ENCODE data around the gene VWA1. TPM values are rescaled to one million over a fixed set of nuclear protein-coding genes. Genes with fewer than 3 reads are reported as not detected.
"Not testable (repeated sequence)": the region's sequence is repeated elsewhere in the genome, so short reads cannot be mapped to it uniquely, and the experiment has no call there.

Gene VWA1
- polyA plus RNA-seq, 4 donors, result 20.7 to 79.4 (median 48.5) TPM

- no peak for DNase-seq (ENCODE audit: low read depth in 4 of 4, low spot score in 3 of 4)
These were observed 14.2 kb upstream of the VWA1 start, which contains the start of gene ANKRD65 for GRCh38 chr1:1421147-1421906. ANKRD65 (minus strand) TSS chr1:1421276; CDS start chr1:1421005, 271 bp downstream.

GRCh38 chr1:1421907-1422464 is 13.5 kb upstream of the VWA1 start:
- no peak for DNase-seq (ENCODE audit: low read depth in 4 of 4, low spot score in 3 of 4)

GRCh38 chr1:1422465-1423244 is 12.8 kb upstream of the VWA1 start:
- no peak for DNase-seq (ENCODE audit: low read depth in 4 of 4, low spot score in 3 of 4)

- DNase-seq (ENCODE audit: low read depth in 4 of 4, low spot score in 3 of 4), result no peak
These were observed 12.3 kb upstream of the VWA1 start for GRCh38 chr1:1423245-1423597.

GRCh38 chr1:1424707-1425106 is 10.8 kb upstream of the VWA1 start:
- DNase-seq (ENCODE audit: low read depth in 4 of 4, low spot score in 3 of 4), result no peak

GRCh38 chr1:1425426-1425752 is 10.1 kb upstream of the VWA1 start:
- DNase-seq (ENCODE audit: low read depth in 4 of 4, low spot score in 3 of 4), result no peak

GRCh38 chr1:1425753-1426495 is 9.6 kb upstream of the VWA1 start:
- no peak for DNase-seq (ENCODE audit: low read depth in 4 of 4, low spot score in 3 of 4)

- no peak for DNase-seq (ENCODE audit: low read depth in 4 of 4, low spot score in 3 of 4)
These were observed 8.9 kb upstream of the VWA1 start for GRCh38 chr1:1426496-1427105.

GRCh38 chr1:1427106-1427819 is 8.2 kb upstream of the VWA1 start:
- DNase-seq (ENCODE audit: low read depth in 4 of 4, low spot score in 3 of 4), result no peak

- no peak for DNase-seq (ENCODE audit: low read depth in 4 of 4, low spot score in 3 of 4)
These were observed 7.7 kb upstream of the VWA1 start for GRCh38 chr1:1427820-1428148.

- DNase-seq (ENCODE audit: low read depth in 4 of 4, low spot score in 3 of 4), result no peak
These were observed 7.3 kb upstream of the VWA1 start for GRCh38 chr1:1428174-1428573.

- not testable (repeated sequence) for DNase-seq (ENCODE audit: low read depth in 4 of 4, low spot score in 3 of 4)
These were observed 6.5 kb upstream of the VWA1 start for GRCh38 chr1:1428967-1429366.

- DNase-seq (ENCODE audit: low read depth in 4 of 4, low spot score in 3 of 4), result no peak
These were observed 5.8 kb upstream of the VWA1 start for GRCh38 chr1:1429671-1430073.

- DNase-seq (ENCODE audit: low read depth in 4 of 4, low spot score in 3 of 4), result no peak
These were observed 5.1 kb upstream of the VWA1 start for GRCh38 chr1:1430114-1430982.

- DNase-seq (ENCODE audit: low read depth in 4 of 4, low spot score in 3 of 4), result no peak
These were observed 4.3 kb upstream of the VWA1 start for GRCh38 chr1:1430992-1431844.

- DNase-seq (ENCODE audit: low read depth in 4 of 4, low spot score in 3 of 4), result no peak
These were observed 3.6 kb upstream of the VWA1 start for GRCh38 chr1:1431845-1432273.

- DNase-seq (ENCODE audit: low read depth in 4 of 4, low spot score in 3 of 4), result no peak
These were observed 3.1 kb upstream of the VWA1 start for GRCh38 chr1:1432274-1432950.

All from left renal pelvis (tissue), 4 donors.